H1 (cell line): ENCODE measurements around the gene SLC9C2. TPM values are rescaled to one million over a fixed set of nuclear protein-coding genes. Genes with fewer than 3 reads are reported as not detected.

Experiments used
- CEBPB ChIP-seq: IDR thresholded peaks from 2 replicates; pipeline ENCODE4 v1.6.1; 2012; ENCODE audit warnings: low read depth, low read length
- CTBP2 ChIP-seq: IDR thresholded peaks from 2 replicates; pipeline ENCODE4 v1.7.0; 2011; ENCODE audit warnings: borderline replicate concordance, mild to moderate bottlenecking, moderate library complexity, mixed read lengths, low read length; ENCODE audit not compliant: insufficient read depth, insufficient read length
- HDAC2 ChIP-seq, 2 experiments: fragments of 300-600 bp in 1 of 2; sonication (generic) in 1 of 2; IDR thresholded peaks; 2 replicates each; pipeline ENCODE4 v1.6.1; 2011 to 2012; ENCODE audit warnings: low read depth in 2 of 2, low read length in 2 of 2, mild to moderate bottlenecking in 2 of 2, moderate library complexity in 2 of 2, borderline replicate concordance in 1 of 2, inconsistent platforms in 1 of 2
- JUN ChIP-seq: IDR thresholded peaks from 2 replicates; pipeline ENCODE4 v1.6.1; 2011; ENCODE audit warnings: low read depth, mild to moderate bottlenecking, improper control_type of control experiment, low read length
- PHF8 ChIP-seq: fragments of 200-600 bp; sonication (generic); conservative IDR thresholded peaks from 2 replicates; pipeline ENCODE4 v1.7.1; 2012; ENCODE audit warnings: low read depth, mild to moderate bottlenecking, inconsistent platforms, low read length, moderate library complexity
- TAF1 ChIP-seq: IDR thresholded peaks from 2 replicates; pipeline ENCODE4 v1.6.1; 2011; ENCODE audit warnings: mild to moderate bottlenecking, low read depth, low read length
- polyA plus RNA-seq, 7 experiments: library from polyadenylated mRNA; depleted of rRNA in 3 of 7; stranded (reverse) in 5 of 7; unstranded in 2 of 7; fragments of >200 nt in 5 of 7; fragments of 200-250 nt in 2 of 7; gene quantifications; 1 replicate in 5 of 7; 2 replicates in 1 of 7; 4 replicates in 1 of 7; pipeline versions ENCODE4 v1.2.1 to v1.2.3, GENCODE V29; 2011 to 2013; ENCODE audit warnings: missing spikeins in 2 of 7, mixed read lengths in 2 of 7
- total RNA-seq: library from RNA; stranded (reverse); fragmentation: NEBNext Ultra II Directional; extraction: Animal tissue kit (Norgen Biotek cat#: 25700); gene quantifications from 2 replicates; pipeline ENCODE4 v1.2.1, GENCODE V29; 2021
- TF ChIP-seq, protein P1 (sequence below): IDR thresholded peaks from 2 replicates; pipeline ENCODE4 v1.6.1; 2011; ENCODE audit warnings: low read depth, mild to moderate bottlenecking, low read length; ENCODE audit not compliant: insufficient read depth
- TF ChIP-seq, protein P2 (sequence below): IDR thresholded peaks from 2 replicates; pipeline ENCODE4 v1.6.1; 2012; ENCODE audit warnings: inconsistent platforms

The SLC9C2 gene
- total and polyA plus RNA-seq, 2 of the 8 experiments (the other 6 are each of a cell fraction or from before 2014, with no cell fraction given): not detected

- TF ChIP-seq PHF8 (no peak), CTBP2 (no peak), CEBPB (no peak), JUN (no peak), TAF1 (no peak), HDAC2 (IDR thresholded peaks at IDR 0.05; ENCODE audit: borderline replicate concordance in 1 of 2, low read depth in 2 of 2, low read length in 2 of 2) (no peak)
- TF ChIP-seq, protein P1, sequence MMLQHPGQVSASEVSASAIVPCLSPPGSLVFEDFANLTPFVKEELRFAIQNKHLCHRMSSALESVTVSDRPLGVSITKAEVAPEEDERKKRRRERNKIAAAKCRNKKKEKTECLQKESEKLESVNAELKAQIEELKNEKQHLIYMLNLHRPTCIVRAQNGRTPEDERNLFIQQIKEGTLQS: no peak
- TF ChIP-seq, protein P2, sequence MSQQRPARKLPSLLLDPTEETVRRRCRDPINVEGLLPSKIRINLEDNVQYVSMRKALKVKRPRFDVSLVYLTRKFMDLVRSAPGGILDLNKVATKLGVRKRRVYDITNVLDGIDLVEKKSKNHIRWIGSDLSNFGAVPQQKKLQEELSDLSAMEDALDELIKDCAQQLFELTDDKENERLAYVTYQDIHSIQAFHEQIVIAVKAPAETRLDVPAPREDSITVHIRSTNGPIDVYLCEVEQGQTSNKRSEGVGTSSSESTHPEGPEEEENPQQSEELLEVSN: no peak
Measured at GRCh38 chr1:173573596-173573995, 29.3 kb downstream of the SLC9C2 start (continued).
